Measurements from ENCODE around the gene DRC7.

The DRC7 gene

DNA sequence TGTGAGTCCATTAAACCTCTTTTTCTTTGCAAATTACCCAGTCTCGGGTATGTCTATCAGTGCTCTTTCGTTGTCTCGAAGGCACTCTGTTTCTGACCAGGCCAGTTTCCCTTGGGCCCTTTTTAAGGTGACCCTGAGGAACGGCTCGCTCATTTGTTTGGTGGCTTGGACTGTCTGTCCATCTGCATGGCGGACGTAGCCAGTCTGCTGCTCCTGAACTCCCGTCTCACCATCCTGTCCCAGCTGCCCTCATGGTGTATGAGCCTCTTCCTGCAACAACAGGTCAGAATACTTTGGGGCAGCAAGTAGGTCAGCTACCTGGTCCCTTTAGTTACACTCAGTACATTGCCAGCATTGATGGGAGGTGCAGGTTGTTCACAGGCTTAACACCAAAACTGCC, 19.0 kb downstream of the DRC7 start:
- Histone ChIP-seq H3K4me3 (ENCODE audit: low read length in 2 of 2) (no peak overlapping the region), H3K4me1 (ENCODE audit: control insufficient read depth in 2 of 2, insufficient read depth in 2 of 2, low read length in 2 of 2) (no peaks in the 10 kb centered on the region), H3K9ac (ENCODE audit: low read depth in 1 of 2, low read length in 2 of 2) (no peak overlapping the region), H3K9me3 (ENCODE audit: control insufficient read depth in 2 of 2, low read length in 2 of 2) (no peaks in the 10 kb centered on the region), H3K27ac (ENCODE audit: low read depth in 2 of 2, low read length in 2 of 2) (no peak overlapping the region), H3K36me3 (ENCODE audit: control insufficient read depth in 2 of 2, insufficient read depth in 2 of 2, low read length in 2 of 2) (no peaks in the 10 kb centered on the region), H3K27me3 (ENCODE audit: control insufficient read depth in 2 of 2, insufficient read depth in 2 of 2, low read length in 2 of 2) (no peaks in the 10 kb centered on the region)

DNA sequence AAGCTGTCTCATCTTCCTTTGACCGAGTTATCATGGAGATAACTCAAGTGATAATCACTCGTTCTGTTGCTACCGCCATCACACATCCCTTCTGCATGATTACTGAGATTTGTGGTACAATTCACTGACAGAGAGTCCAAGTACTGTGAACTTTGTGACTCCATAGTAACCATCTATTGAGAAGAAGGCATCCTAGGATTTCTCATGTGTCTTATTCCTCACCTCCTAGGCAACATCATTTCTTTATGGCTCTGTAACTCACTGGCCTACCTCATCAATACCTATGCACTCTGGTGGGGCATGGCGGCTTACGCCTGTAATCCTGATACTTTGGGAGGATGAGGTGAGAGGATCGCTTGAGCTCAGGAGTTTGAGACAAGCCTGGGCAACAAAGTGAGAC, 19.4 kb downstream of the DRC7 start:
- Histone ChIP-seq H3K9ac (ENCODE audit: low read depth in 1 of 2, low read length in 2 of 2) (no peak overlapping the region), H3K27ac (ENCODE audit: low read depth in 2 of 2, low read length in 2 of 2) (no peak overlapping the region), H3K4me1 (ENCODE audit: control insufficient read depth in 2 of 2, insufficient read depth in 2 of 2, low read length in 2 of 2) (no peaks in the 10 kb centered on the region), H3K36me3 (ENCODE audit: control insufficient read depth in 2 of 2, insufficient read depth in 2 of 2, low read length in 2 of 2) (no peaks in the 10 kb centered on the region), H3K4me3 (ENCODE audit: low read length in 2 of 2) (no peak overlapping the region), H3K9me3 (ENCODE audit: control insufficient read depth in 2 of 2, low read length in 2 of 2) (no peaks in the 10 kb centered on the region), H3K27me3 (ENCODE audit: control insufficient read depth in 2 of 2, insufficient read depth in 2 of 2, low read length in 2 of 2) (no peaks in the 10 kb centered on the region)

DNA sequence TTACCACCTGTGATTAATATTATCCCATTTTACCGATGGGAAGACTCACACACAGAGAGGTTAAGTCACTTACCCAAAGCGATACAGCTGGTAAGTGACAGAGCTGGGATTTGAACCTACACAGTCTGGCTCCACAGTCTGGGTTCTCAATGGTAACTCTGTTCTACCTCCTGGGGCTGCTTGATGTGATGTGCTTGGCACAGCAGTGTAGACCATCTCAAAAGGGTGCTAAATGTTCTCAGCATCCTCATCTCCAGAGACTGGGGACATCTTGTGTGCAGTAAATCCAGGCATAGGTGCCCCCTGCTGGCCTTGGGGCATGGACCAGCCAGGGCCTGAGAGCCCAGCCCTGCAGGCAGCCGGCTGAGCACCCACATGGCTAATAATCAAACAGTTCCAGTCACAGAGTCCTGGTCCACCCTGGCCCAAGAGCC, 25.6 kb downstream of the DRC7 start:
- no peaks in the 10 kb centered on the region for H3K27me3 ChIP-seq (ENCODE audit: control insufficient read depth in 2 of 2, insufficient read depth in 2 of 2, low read length in 2 of 2)
- no peaks in the 10 kb centered on the region for H3K36me3 ChIP-seq (ENCODE audit: control insufficient read depth in 2 of 2, insufficient read depth in 2 of 2, low read length in 2 of 2)
- no peaks in the 10 kb centered on the region for H3K9me3 ChIP-seq (ENCODE audit: control insufficient read depth in 2 of 2, low read length in 2 of 2)
- no peaks in the 10 kb centered on the region for H3K4me1 ChIP-seq (ENCODE audit: control insufficient read depth in 2 of 2, insufficient read depth in 2 of 2, low read length in 2 of 2)
- no peak overlapping the region for H3K27ac ChIP-seq (ENCODE audit: low read depth in 2 of 2, low read length in 2 of 2)
- no peak overlapping the region for H3K4me3 ChIP-seq (ENCODE audit: low read length in 2 of 2)
- no peak overlapping the region for H3K9ac ChIP-seq (ENCODE audit: low read depth in 1 of 2, low read length in 2 of 2)

DNA sequence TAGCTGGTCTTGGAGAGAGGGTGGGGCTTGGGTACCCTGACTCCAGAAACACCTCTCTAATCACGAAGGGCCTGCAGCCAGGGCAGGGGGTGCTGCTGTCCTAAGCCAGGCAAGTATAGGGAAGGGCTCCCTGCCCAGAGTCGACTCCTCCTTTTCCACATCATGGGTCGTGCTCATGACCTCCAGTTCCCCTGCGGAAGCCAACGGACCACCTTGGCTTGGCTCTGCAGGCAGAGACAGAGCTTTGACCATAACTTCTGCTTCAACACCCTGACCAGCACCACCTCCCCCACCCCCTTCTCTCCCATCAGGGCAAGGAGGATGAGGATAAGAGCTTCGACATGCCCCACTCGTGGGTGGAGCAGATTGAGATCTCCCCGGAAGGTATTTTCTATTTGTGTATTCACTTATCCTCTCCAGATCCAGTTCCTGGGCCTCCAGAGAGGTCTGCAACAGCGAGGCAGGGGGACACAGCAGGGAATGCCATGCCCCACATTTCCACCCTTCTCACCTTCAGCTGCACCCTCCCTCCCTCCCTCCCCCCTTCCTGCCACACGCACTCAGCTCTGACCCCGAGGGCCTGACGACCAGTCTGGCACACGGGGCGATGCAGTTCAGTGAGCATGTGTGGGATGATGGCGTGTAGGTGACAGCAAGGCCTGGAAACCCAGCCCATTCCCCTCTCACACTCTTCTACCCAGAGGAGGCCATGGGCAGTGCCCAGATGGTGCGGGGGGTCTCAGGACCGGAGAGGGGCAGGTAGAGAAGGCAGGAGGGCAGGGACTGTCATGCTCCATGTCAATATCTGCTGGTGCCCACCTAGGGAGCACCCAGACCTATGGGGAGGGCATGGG, 27.0 kb downstream of the DRC7 start:
- H3K9ac ChIP-seq (ENCODE audit: low read depth in 1 of 2, low read length in 2 of 2), result no peak overlapping the region
- H3K9me3 ChIP-seq (ENCODE audit: control insufficient read depth in 2 of 2, low read length in 2 of 2), result no peaks in the 10 kb centered on the region
- H3K27me3 ChIP-seq (ENCODE audit: control insufficient read depth in 2 of 2, insufficient read depth in 2 of 2, low read length in 2 of 2), result no peaks in the 10 kb centered on the region
- no peak overlapping the region for H3K27ac ChIP-seq (ENCODE audit: low read depth in 2 of 2, low read length in 2 of 2)
- H3K4me1 ChIP-seq (ENCODE audit: control insufficient read depth in 2 of 2, insufficient read depth in 2 of 2, low read length in 2 of 2), result no peaks in the 10 kb centered on the region
- H3K36me3 ChIP-seq (ENCODE audit: control insufficient read depth in 2 of 2, insufficient read depth in 2 of 2, low read length in 2 of 2), result no peaks in the 10 kb centered on the region
- no peak overlapping the region for H3K4me3 ChIP-seq (ENCODE audit: low read length in 2 of 2)

DNA sequence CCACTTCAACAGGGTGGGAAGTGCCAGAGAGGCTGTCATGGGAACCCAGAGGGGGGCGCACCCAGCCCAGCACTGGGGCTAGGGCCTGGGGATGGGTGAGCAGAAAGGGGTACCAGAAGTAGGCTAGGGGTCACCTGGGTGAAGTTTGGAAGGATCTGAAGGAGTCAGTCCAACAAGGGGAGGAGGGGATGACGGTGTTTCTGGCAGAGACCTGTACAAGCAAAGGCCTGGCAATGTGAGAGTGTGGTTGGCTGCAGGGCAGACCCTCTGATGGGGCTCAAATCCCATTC, 27.5 kb downstream of the DRC7 start:
- Histone ChIP-seq H3K36me3 (ENCODE audit: control insufficient read depth in 2 of 2, insufficient read depth in 2 of 2, low read length in 2 of 2) (no peaks in the 10 kb centered on the region), H3K9me3 (ENCODE audit: control insufficient read depth in 2 of 2, low read length in 2 of 2) (no peaks in the 10 kb centered on the region), H3K4me1 (ENCODE audit: control insufficient read depth in 2 of 2, insufficient read depth in 2 of 2, low read length in 2 of 2) (no peaks in the 10 kb centered on the region), H3K4me3 (ENCODE audit: low read length in 2 of 2) (no peak overlapping the region), H3K27me3 (ENCODE audit: control insufficient read depth in 2 of 2, insufficient read depth in 2 of 2, low read length in 2 of 2) (no peaks in the 10 kb centered on the region), H3K9ac (ENCODE audit: low read depth in 1 of 2, low read length in 2 of 2) (no peak overlapping the region), H3K27ac (ENCODE audit: low read depth in 2 of 2, low read length in 2 of 2) (no peak overlapping the region)

DNA sequence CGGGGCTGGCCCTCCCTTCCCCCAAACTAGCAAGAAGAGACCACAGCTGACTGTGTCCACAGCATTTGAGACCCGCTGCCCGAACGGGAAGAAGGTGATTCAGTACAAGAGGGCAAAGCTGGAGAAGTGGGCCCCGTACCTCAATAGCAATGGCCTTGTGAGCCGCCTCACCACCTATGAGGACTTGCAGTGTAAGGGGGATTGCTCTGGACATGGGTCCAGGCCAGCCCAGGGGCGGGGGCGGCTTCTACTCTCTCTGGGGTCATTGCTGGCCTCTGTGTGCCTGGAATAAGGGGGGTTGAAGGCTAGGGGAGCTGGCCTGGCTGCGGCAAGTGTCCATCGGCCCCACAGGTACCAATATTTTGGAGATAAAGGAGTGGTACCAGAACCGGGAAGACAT, 28.0 kb downstream of the DRC7 start:
- H3K9me3 ChIP-seq (ENCODE audit: control insufficient read depth in 2 of 2, low read length in 2 of 2), result no peaks in the 10 kb centered on the region
- no peaks in the 10 kb centered on the region for H3K4me1 ChIP-seq (ENCODE audit: control insufficient read depth in 2 of 2, insufficient read depth in 2 of 2, low read length in 2 of 2)

DNA sequence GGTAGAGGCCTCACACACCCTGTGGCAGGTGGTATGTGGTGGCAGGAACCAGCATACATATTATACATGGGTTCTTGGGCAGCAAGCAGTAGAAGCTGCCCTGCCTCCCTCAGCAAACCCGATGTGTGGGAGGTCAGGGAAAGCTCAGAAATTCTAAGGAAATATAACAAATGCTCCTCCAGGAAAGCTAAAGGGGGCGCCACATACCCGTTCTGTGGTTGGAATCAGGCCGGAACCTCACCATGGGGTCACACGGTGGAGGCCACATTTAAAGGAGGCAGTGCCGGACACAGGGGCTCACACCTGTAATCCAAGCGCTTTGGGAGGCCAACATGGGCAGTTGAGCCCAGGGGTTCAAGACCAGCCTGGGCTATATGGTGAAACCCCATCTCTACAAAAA, 28.6 kb downstream of the DRC7 start:
- no peak overlapping the region for H3K9ac ChIP-seq (ENCODE audit: low read depth in 1 of 2, low read length in 2 of 2)
- H3K9me3 ChIP-seq (ENCODE audit: control insufficient read depth in 2 of 2, low read length in 2 of 2), result no peaks in the 10 kb centered on the region
- no peak overlapping the region for H3K4me3 ChIP-seq (ENCODE audit: low read length in 2 of 2)
- no peak overlapping the region for H3K27ac ChIP-seq (ENCODE audit: low read depth in 2 of 2, low read length in 2 of 2)
- no peaks in the 10 kb centered on the region for H3K27me3 ChIP-seq (ENCODE audit: control insufficient read depth in 2 of 2, insufficient read depth in 2 of 2, low read length in 2 of 2)
- no peaks in the 10 kb centered on the region for H3K36me3 ChIP-seq (ENCODE audit: control insufficient read depth in 2 of 2, insufficient read depth in 2 of 2, low read length in 2 of 2)
- no peaks in the 10 kb centered on the region for H3K4me1 ChIP-seq (ENCODE audit: control insufficient read depth in 2 of 2, insufficient read depth in 2 of 2, low read length in 2 of 2)

More for the DNA sequence above, 28.0 kb downstream of the DRC7 start:
- H3K9ac ChIP-seq (ENCODE audit: low read depth in 1 of 2, low read length in 2 of 2), result no peak overlapping the region
- no peaks in the 10 kb centered on the region for H3K36me3 ChIP-seq (ENCODE audit: control insufficient read depth in 2 of 2, insufficient read depth in 2 of 2, low read length in 2 of 2)
- H3K4me3 ChIP-seq (ENCODE audit: low read length in 2 of 2), result no peak overlapping the region
- no peaks in the 10 kb centered on the region for H3K27me3 ChIP-seq (ENCODE audit: control insufficient read depth in 2 of 2, insufficient read depth in 2 of 2, low read length in 2 of 2)
- no peak overlapping the region for H3K27ac ChIP-seq (ENCODE audit: low read depth in 2 of 2, low read length in 2 of 2)

DNA sequence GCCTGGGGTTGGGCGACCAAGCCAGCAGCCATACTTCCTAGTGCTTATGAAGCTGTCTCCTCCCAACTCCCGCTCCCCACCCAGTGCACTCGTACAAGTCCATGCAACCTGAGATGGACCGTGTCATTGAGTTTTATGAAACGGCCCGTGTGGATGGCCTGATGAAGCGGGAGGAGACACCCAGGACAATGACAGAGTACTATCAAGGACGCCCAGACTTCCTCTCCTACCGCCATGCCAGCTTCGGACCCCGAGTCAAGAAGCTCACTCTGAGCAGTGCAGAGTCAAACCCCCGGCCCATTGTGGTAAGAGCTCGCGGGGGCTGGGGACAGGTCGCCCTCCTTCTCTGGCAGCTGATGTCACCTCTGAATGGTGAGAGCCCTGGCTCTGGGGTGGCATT, 29.9 kb downstream of the DRC7 start:
- Histone ChIP-seq H3K36me3 (ENCODE audit: control insufficient read depth in 2 of 2, insufficient read depth in 2 of 2, low read length in 2 of 2) (no peaks in the 10 kb centered on the region), H3K9ac (ENCODE audit: low read depth in 1 of 2, low read length in 2 of 2) (no peak overlapping the region), H3K9me3 (ENCODE audit: control insufficient read depth in 2 of 2, low read length in 2 of 2) (no peaks in the 10 kb centered on the region), H3K27ac (ENCODE audit: low read depth in 2 of 2, low read length in 2 of 2) (no peak overlapping the region), H3K4me3 (ENCODE audit: low read length in 2 of 2) (no peak overlapping the region), H3K4me1 (ENCODE audit: control insufficient read depth in 2 of 2, insufficient read depth in 2 of 2, low read length in 2 of 2) (no peaks in the 10 kb centered on the region), H3K27me3 (ENCODE audit: control insufficient read depth in 2 of 2, insufficient read depth in 2 of 2, low read length in 2 of 2) (no peaks in the 10 kb centered on the region)

DNA sequence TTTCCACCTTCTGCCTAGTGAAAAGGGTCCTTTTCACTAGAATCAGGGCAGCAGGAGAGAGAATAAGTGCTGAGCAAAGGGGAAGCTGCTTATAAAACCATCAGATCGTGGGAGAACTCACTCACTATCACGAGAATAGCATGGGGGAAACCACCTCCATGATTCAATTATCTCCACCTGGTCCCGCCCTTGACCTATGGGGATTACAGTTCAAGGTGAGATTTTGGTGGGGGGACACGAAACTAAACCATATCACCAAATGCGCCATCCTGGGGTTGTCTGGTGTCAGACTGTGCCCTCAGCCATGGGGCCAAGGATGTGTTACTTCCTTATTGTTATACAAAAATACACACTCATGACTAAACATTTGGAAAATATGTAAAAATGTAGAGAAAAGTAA, 30.5 kb downstream of the DRC7 start:
- no peak overlapping the region for H3K9ac ChIP-seq (ENCODE audit: low read depth in 1 of 2, low read length in 2 of 2)
- no peak overlapping the region for H3K4me3 ChIP-seq (ENCODE audit: low read length in 2 of 2)
- no peaks in the 10 kb centered on the region for H3K4me1 ChIP-seq (ENCODE audit: control insufficient read depth in 2 of 2, insufficient read depth in 2 of 2, low read length in 2 of 2)
- no peaks in the 10 kb centered on the region for H3K36me3 ChIP-seq (ENCODE audit: control insufficient read depth in 2 of 2, insufficient read depth in 2 of 2, low read length in 2 of 2)
- no peaks in the 10 kb centered on the region for H3K27me3 ChIP-seq (ENCODE audit: control insufficient read depth in 2 of 2, insufficient read depth in 2 of 2, low read length in 2 of 2)
- H3K9me3 ChIP-seq (ENCODE audit: control insufficient read depth in 2 of 2, low read length in 2 of 2), result no peaks in the 10 kb centered on the region
- H3K27ac ChIP-seq (ENCODE audit: low read depth in 2 of 2, low read length in 2 of 2), result no peak overlapping the region

DNA sequence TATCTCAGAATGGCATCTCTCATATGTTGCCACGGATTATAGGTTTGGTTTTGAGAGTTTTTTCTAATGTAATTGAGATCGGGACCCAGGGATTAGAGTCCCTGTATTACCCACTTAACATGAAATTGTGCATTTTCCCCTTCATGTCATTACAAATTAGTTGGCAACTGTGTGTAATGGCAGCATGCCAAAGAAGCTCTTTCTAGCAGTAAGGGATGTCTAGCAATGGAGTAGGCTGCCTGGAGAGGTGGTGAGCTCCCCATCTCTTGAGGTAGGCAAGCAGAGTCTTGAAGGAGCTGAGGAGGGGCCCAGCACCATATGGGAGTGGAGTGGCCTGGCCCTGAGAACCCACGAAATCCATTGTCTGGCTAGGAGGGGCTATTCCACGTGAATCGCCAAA, 30.9 kb downstream of the DRC7 start:
- Histone ChIP-seq H3K4me1 (ENCODE audit: control insufficient read depth in 2 of 2, insufficient read depth in 2 of 2, low read length in 2 of 2) (no peaks in the 10 kb centered on the region), H3K27me3 (ENCODE audit: control insufficient read depth in 2 of 2, insufficient read depth in 2 of 2, low read length in 2 of 2) (no peaks in the 10 kb centered on the region), H3K9ac (ENCODE audit: low read depth in 1 of 2, low read length in 2 of 2) (no peak overlapping the region), H3K9me3 (ENCODE audit: control insufficient read depth in 2 of 2, low read length in 2 of 2) (no peaks in the 10 kb centered on the region), H3K36me3 (ENCODE audit: control insufficient read depth in 2 of 2, insufficient read depth in 2 of 2, low read length in 2 of 2) (no peaks in the 10 kb centered on the region), H3K27ac (ENCODE audit: low read depth in 2 of 2, low read length in 2 of 2) (no peak overlapping the region), H3K4me3 (ENCODE audit: low read length in 2 of 2) (no peak overlapping the region)

DNA sequence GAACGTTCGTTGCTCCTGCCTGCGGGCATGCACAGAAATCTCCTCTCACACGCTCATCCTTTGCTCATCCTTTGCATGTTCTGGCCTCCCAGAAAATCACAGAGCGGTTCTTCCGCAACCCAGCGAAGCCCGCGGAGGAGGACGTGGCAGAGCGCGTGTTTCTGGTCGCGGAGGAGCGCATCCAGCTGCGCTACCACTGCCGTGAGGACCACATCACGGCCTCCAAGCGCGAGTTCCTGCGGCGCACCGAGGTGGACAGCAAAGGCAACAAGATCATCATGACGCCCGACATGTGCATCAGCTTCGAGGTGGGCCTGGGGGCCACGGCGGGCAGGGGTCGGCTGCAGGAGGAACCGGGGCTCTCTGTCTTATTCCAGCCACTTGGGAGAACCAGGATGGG, 31.4 kb downstream of the DRC7 start:
- Histone ChIP-seq H3K9ac (ENCODE audit: low read depth in 1 of 2, low read length in 2 of 2) (no peak overlapping the region), H3K4me1 (ENCODE audit: control insufficient read depth in 2 of 2, insufficient read depth in 2 of 2, low read length in 2 of 2) (no peaks in the 10 kb centered on the region), H3K27ac (ENCODE audit: low read depth in 2 of 2, low read length in 2 of 2) (no peak overlapping the region), H3K9me3 (ENCODE audit: control insufficient read depth in 2 of 2, low read length in 2 of 2) (no peaks in the 10 kb centered on the region), H3K36me3 (ENCODE audit: control insufficient read depth in 2 of 2, insufficient read depth in 2 of 2, low read length in 2 of 2) (no peaks in the 10 kb centered on the region), H3K27me3 (ENCODE audit: control insufficient read depth in 2 of 2, insufficient read depth in 2 of 2, low read length in 2 of 2) (no peaks in the 10 kb centered on the region), H3K4me3 (ENCODE audit: low read length in 2 of 2) (no peak overlapping the region)
